H9 (cell line): ENCODE measurements around the gene ETV6. TPM values are rescaled to one million over a fixed set of nuclear protein-coding genes. Genes with fewer than 3 reads are reported as not detected.
"Not testable (repeated sequence)": the region's sequence is repeated elsewhere in the genome, so short reads cannot be mapped to it uniquely, and the experiment has no call there.

ENCODE experiments used
- DNase-seq: peaks from one replicate; pipeline ENCODE4 v3.0.0-alpha.2; 2017
- H2AFZ ChIP-seq: one replicate; pipeline ENCODE4 v1.6.1; 2013; ENCODE audit warnings: mild to moderate bottlenecking, low read length, control low read depth, moderate library complexity
- H2AK5ac ChIP-seq: 2 replicates; pipeline ENCODE4 v1.6.1; 2013; ENCODE audit warnings: low read length, control low read depth, mixed read lengths; ENCODE audit not compliant: insufficient read length
- H2BK120ac ChIP-seq: one replicate; pipeline ENCODE4 v1.6.1; 2013; ENCODE audit warnings: low read depth, mild to moderate bottlenecking, low read length, control low read depth, inconsistent platforms; ENCODE audit not compliant: poor library complexity, severe bottlenecking
- H2BK12ac ChIP-seq: 2 replicates; pipeline ENCODE4 v1.6.1; 2013; ENCODE audit warnings: low read length, control low read depth, mixed read lengths, low read depth; ENCODE audit not compliant: insufficient read length
- H2BK15ac ChIP-seq: 2 replicates; pipeline ENCODE4 v1.6.1; 2013; ENCODE audit warnings: low read depth, low read length, control low read depth
- H2BK20ac ChIP-seq: one replicate; pipeline ENCODE4 v1.6.1; 2013; ENCODE audit warnings: low read depth, mild to moderate bottlenecking, low read length, control low read depth, inconsistent platforms; ENCODE audit not compliant: poor library complexity, severe bottlenecking
- H2BK5ac ChIP-seq: 2 replicates; pipeline ENCODE4 v1.6.1; 2013; ENCODE audit warnings: low read length, control low read depth, mixed read lengths; ENCODE audit not compliant: insufficient read length
- H3K14ac ChIP-seq: 2 replicates; pipeline ENCODE4 v1.6.1; 2013; ENCODE audit warnings: low read length, control low read depth; ENCODE audit not compliant: insufficient read depth
- H3K18ac ChIP-seq: 2 replicates; pipeline ENCODE4 v1.6.1; 2013; ENCODE audit warnings: low read depth, mild to moderate bottlenecking, mixed read lengths, low read length, control low read depth; ENCODE audit not compliant: insufficient read length
- H3K23ac ChIP-seq: 2 replicates; pipeline ENCODE4 v1.6.1; 2013; ENCODE audit warnings: low read length, control low read depth, mixed read lengths, low read depth; ENCODE audit not compliant: insufficient read length
- H3K23me2 ChIP-seq: 2 replicates; pipeline ENCODE4 v1.6.1; 2013; ENCODE audit warnings: low read depth, mild to moderate bottlenecking, mixed read lengths, low read length, control low read depth; ENCODE audit not compliant: insufficient read length, poor library complexity, severe bottlenecking
- H3K27ac ChIP-seq: 2 replicates; pipeline ENCODE4 v1.5.1; 2013; ENCODE audit warnings: low read length, control low read depth, mixed read lengths, low read depth; ENCODE audit not compliant: insufficient read length
- H3K27me3 ChIP-seq: 2 replicates; pipeline ENCODE4 v1.6.1; 2013; ENCODE audit warnings: low read length, control low read depth, inconsistent platforms; ENCODE audit not compliant: insufficient read depth
- H3K4ac ChIP-seq: 2 replicates; pipeline ENCODE4 v1.6.1; 2013; ENCODE audit warnings: low read depth, mild to moderate bottlenecking, control low read depth, inconsistent platforms, low read length, moderate library complexity
- H3K4me1 ChIP-seq: 2 replicates; pipeline ENCODE4 v1.6.1; 2013; ENCODE audit warnings: low read length, control low read depth, inconsistent platforms; ENCODE audit not compliant: insufficient read depth
- H3K4me2 ChIP-seq: 2 replicates; pipeline ENCODE4 v1.6.1; 2013; ENCODE audit warnings: low read length, control low read depth, mixed read lengths; ENCODE audit not compliant: insufficient read length, insufficient read depth
- H3K56ac ChIP-seq: 2 replicates; pipeline ENCODE4 v1.6.1; 2013; ENCODE audit warnings: low read depth, mild to moderate bottlenecking, mixed read lengths, low read length, control low read depth; ENCODE audit not compliant: insufficient read length
- H3K79me1 ChIP-seq: 2 replicates; pipeline ENCODE4 v1.6.1; 2013; ENCODE audit warnings: low read depth, mild to moderate bottlenecking, moderate library complexity, low read length, control low read depth, inconsistent platforms; ENCODE audit not compliant: insufficient read depth, poor library complexity, severe bottlenecking
- H3K79me2 ChIP-seq: 2 replicates; pipeline ENCODE4 v1.6.1; 2013; ENCODE audit warnings: low read length, control low read depth, inconsistent platforms; ENCODE audit not compliant: insufficient read depth
- H3K9ac ChIP-seq: 2 replicates; pipeline ENCODE4 v1.6.1; 2013; ENCODE audit warnings: low read length, control low read depth, mixed read lengths; ENCODE audit not compliant: insufficient read length; ENCODE audit errors: extremely low read depth
- H3K9me3 ChIP-seq: one replicate; pipeline ENCODE4 v1.6.1; 2013; ENCODE audit warnings: low read depth, low read length, inconsistent platforms; ENCODE audit not compliant: control insufficient read depth
- H3T11ph ChIP-seq: one replicate; pipeline ENCODE4 v1.6.1; 2013; ENCODE audit warnings: mild to moderate bottlenecking, low read length, control low read depth, inconsistent platforms
- H4K20me1 ChIP-seq: one replicate; pipeline ENCODE4 v1.6.1; 2013; ENCODE audit not compliant: control insufficient read depth, insufficient read length, insufficient read depth
- H4K5ac ChIP-seq: 2 replicates; pipeline ENCODE4 v1.6.1; 2013; ENCODE audit warnings: low read depth, mild to moderate bottlenecking, mixed read lengths, low read length, control low read depth; ENCODE audit not compliant: insufficient read length
- H4K8ac ChIP-seq: replicated peaks from 2 replicates; pipeline ENCODE4 v1.6.1; 2013; ENCODE audit warnings: low read length, control low read depth, mixed read lengths, low read depth; ENCODE audit not compliant: insufficient read length
- H4K91ac ChIP-seq: 2 replicates; pipeline ENCODE4 v1.6.1; 2013; ENCODE audit warnings: low read depth, mild to moderate bottlenecking, moderate library complexity, mixed read lengths, low read length, control low read depth; ENCODE audit not compliant: insufficient read length
- H3K27ac Mint-ChIP-seq, 3 experiments: 2 replicates in 2 of 3; 3 replicates in 1 of 3; pipeline ENCODE4 v1.8.0; 2020 to 2021; ENCODE audit warnings: mixed read lengths in 3 of 3, mild to moderate bottlenecking in 1 of 3, moderate library complexity in 1 of 3
- H3K27me3 Mint-ChIP-seq: 2 replicates; pipeline ENCODE4 v1.8.0; 2021; ENCODE audit warnings: low read depth, mild to moderate bottlenecking, moderate library complexity, mixed read lengths
- H3K36me3 Mint-ChIP-seq, 3 experiments: 2 replicates in 2 of 3; 3 replicates in 1 of 3; pipeline ENCODE4 v1.8.0; 2020 to 2021; ENCODE audit warnings: low read depth in 3 of 3, mixed read lengths in 3 of 3; ENCODE audit not compliant: insufficient read depth in 1 of 3
- H3K4me1 Mint-ChIP-seq, 2 experiments: 2 replicates each; pipeline ENCODE4 v1.8.0; 2020; ENCODE audit warnings: mixed read lengths in 2 of 2
- H3K4me3 Mint-ChIP-seq, 2 experiments: 2 replicates in 1 of 2; 3 replicates in 1 of 2; pipeline ENCODE4 v1.8.0; 2020 to 2021; ENCODE audit warnings: mild to moderate bottlenecking in 2 of 2, mixed read lengths in 2 of 2, moderate library complexity in 1 of 2
- H3K9me3 Mint-ChIP-seq, 2 experiments: 2 replicates in 1 of 2; 3 replicates in 1 of 2; pipeline ENCODE4 v1.8.0; 2020; ENCODE audit warnings: mild to moderate bottlenecking in 2 of 2, mixed read lengths in 2 of 2, moderate library complexity in 1 of 2
- CTCF ChIP-seq: fragments of 200-600 bp; sonication (generic); conservative IDR thresholded peaks from 3 replicates; pipeline ENCODE4 v1.8.0; 2021; ENCODE audit warnings: antibody characterized with exemption, mild to moderate bottlenecking
- WGBS: extraction: QIAGEN DNeasy Blood & Tissue Kit; methylation state at CpG from one replicate; pipeline ENCODE4 v1.1.7; 2013; ENCODE audit warnings: missing lambda C conversion rate, low lambda C conversion rate, mixed read lengths; ENCODE audit not compliant: insufficient read length; ENCODE audit errors: extremely low coverage; 5-methylcytosine and 5-hydroxymethylcytosine counted together
- total RNA-seq: library from RNA; stranded (reverse); gene quantifications from 2 replicates; pipeline ENCODE4 v1.2.1, GENCODE V29; 2021

The ETV6 gene
- total RNA-seq, 1 experiment from 2014 or later = 28.7 TPM

GRCh38 chr12:11907625-11908024, 258.2 kb downstream of the ETV6 start:
- no peaks in the 10 kb centered on the region for H3K4me1 Mint-ChIP-seq
- H3K36me3 Mint-ChIP-seq = peaks cover 8 to 35% (median 11%) of the 10 kb centered on the region in 3 experiments
- Histone ChIP-seq H4K8ac (no peak overlapping the region), H3K4ac (no peak overlapping the region), H4K20me1 (no peaks in the 10 kb centered on the region), H3T11ph (no peak overlapping the region), H2AFZ (no peak overlapping the region), H2BK20ac (no peak overlapping the region), H3K27me3 (no peaks in the 10 kb centered on the region), H4K5ac (no peak overlapping the region), H3K79me2 (no peaks in the 10 kb centered on the region), H3K9me3 (peaks cover 7% of the 10 kb centered on the region), H2BK120ac (no peak overlapping the region), H2BK15ac (no peak overlapping the region), H2BK5ac (no peak overlapping the region), H2AK5ac (no peak overlapping the region), H3K4me2 (no peak overlapping the region), H4K91ac (no peak overlapping the region), H3K79me1 (no peaks in the 10 kb centered on the region), H3K18ac (no peak overlapping the region), H3K23ac (no peak overlapping the region), H3K14ac (no peak overlapping the region), H3K27ac (no peak overlapping the region), H3K4me1 (no peaks in the 10 kb centered on the region), H3K23me2 (no peaks in the 10 kb centered on the region), H3K56ac (no peak overlapping the region), H2BK12ac (no peak overlapping the region), H3K9ac (no peak overlapping the region)
- H3K27ac Mint-ChIP-seq = no peak overlapping the region
- no peak for DNase-seq
- TF ChIP-seq CTCF = no peak
- H3K27me3 Mint-ChIP-seq = peaks cover 11% of the 10 kb centered on the region
- H3K4me3 Mint-ChIP-seq = no peak overlapping the region
- peaks cover 39 to 43% of the 10 kb centered on the region in 2 experiments for H3K9me3 Mint-ChIP-seq

- H3T11ph ChIP-seq, H3K79me1 ChIP-seq, DNase-seq, H2AFZ ChIP-seq, H4K5ac ChIP-seq, H3K23ac ChIP-seq, H3K4me3 Mint-ChIP-seq, H4K20me1 ChIP-seq, H3K27me3 Mint-ChIP-seq, H2BK120ac ChIP-seq, H3K9me3 ChIP-seq, H3K27ac Mint-ChIP-seq, H4K91ac ChIP-seq, H3K4me1 ChIP-seq, H3K56ac ChIP-seq, H3K27me3 ChIP-seq, H2AK5ac ChIP-seq, H2BK12ac ChIP-seq, H3K4me2 ChIP-seq, H3K23me2 ChIP-seq, H2BK20ac ChIP-seq, H3K27ac ChIP-seq, H3K14ac ChIP-seq, H3K9ac ChIP-seq, H3K4me1 Mint-ChIP-seq, H2BK15ac ChIP-seq, H3K79me2 ChIP-seq, H3K4ac ChIP-seq, H3K18ac ChIP-seq, H4K8ac ChIP-seq, H2BK5ac ChIP-seq: not testable (repeated sequence)
- no CpG with 5 or more reads among the region's 9 CpGs for WGBS
- Mint-ChIP-seq H3K36me3 (peaks cover 8 to 35% (median 11%) of the 10 kb centered on the region in 3 experiments), H3K9me3 (peaks cover 40 to 44% of the 10 kb centered on the region in 2 experiments)
Measured at GRCh38 chr12:11909406-11909805, 259.9 kb downstream of the ETV6 start.
